SH-SY5Y (cell line): Measurements from ENCODE around the gene BICDL1.
A peak's percentile ranks its signal among the peaks of the same experiment; 100 is the strongest.

Experiments used
- GATA2 ChIP-seq: IDR thresholded peaks from 2 replicates; pipeline ENCODE4 v1.6.1; 2011; ENCODE audit warnings: mild to moderate bottlenecking, low read depth, low read length
- GATA3 ChIP-seq: IDR thresholded peaks from 2 replicates; pipeline ENCODE4 v1.6.1; 2011; ENCODE audit warnings: low read depth, mild to moderate bottlenecking, low read length, moderate library complexity

Gene BICDL1

DNA sequence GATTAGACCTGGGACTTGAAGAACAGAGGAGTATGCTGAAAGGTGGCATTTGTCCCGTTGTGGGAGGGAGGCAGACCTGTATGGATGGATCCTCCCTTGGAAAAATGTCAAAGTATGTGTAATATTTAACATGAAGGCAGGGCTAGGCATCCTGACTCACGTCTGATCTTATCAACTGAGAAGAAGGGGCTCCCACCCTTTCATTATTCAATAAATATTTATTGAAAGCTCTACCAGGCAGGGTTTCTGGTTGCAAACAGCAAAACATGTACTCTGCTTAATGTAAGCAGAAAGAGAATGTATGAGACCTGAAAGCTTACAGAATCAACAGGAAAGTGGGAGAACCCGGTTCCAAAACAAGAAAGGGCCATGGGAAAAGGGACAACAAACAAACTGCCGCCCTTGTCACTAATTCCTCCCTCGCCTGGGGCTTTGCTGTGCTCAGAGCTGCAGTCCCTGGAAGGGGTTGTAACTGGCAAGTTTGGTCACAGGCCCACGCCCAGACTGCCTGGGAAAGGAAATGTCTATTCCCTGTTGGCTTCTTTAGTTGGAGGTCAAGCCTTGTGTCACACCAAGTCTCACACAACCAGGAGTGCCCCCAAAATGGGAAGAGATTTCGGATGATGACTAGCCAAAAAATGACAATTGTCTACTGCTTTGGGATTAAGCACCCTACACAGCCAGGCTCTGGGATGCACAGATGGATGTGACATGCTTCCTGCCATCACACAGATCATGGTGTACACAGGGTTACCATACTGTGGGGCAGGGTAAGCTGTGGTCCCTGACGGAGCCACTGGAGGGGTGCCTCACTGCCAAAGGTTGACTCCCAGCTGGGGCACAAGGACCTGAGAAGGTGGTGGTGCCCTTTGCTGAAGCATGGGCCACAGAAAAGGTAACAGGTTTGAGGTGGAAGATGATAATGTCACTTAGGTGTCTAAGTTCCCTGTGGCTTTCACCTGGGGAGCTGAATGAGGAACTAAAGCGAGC is 90.7 kb downstream of the BICDL1 start:
- TF ChIP-seq GATA2 = no peak
- no peak for TF ChIP-seq GATA3

DNA sequence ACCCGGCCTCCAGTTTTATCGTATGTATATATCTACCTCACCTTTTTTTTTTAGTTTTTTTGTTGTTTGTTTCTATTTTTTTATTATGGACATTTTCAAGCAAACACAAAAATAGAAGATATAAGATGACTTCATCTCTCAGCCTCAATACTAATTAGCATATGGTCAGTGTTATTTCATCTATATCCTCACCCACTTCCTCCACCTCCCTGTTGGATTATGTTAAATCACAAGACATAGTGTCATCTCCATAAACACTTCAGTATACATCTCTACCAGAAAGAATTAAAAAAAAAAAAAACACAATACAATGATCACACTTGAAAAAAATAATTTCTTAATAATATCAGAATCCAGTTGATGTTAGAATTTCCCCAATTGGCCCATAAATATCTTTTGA is 92.6 kb downstream of the BICDL1 start:
- TF ChIP-seq GATA2 (no peak), GATA3 (no peak)

DNA sequence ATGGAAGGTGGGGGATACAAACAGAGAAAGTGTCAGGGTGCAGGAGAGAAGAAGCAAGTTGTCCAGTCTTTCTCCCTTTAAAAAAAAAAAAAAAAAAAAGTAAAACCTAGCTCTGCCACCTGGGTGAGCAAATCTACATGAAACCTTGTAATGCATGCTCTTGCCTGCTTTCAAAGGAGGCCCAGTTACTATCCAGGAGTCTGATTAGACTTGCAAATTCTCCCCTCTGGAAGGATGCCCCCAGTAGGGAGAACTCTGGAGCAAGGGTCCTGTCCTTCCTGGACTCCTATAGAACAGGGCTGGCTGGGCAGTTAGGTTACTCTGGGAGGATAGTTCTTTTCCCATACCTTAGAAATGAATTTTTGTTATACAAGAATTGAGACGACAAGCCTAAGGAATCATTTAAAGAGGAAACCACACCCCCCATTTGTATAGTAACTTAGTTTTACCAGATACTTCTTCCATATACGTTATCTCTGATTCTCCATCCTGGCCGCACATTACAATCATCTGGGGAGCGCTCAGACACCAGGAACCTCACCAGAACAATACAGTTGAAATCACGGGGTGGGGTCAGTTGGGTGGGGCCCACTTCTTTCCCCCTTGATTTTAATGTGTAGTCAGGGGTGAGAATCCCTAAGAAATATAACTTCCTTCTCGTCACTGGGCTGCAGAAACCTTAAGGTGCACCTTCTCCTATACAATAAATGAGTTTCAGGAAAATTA is 97.0 kb downstream of the BICDL1 start:
- no peak for TF ChIP-seq GATA3
- TF ChIP-seq GATA2 = no peak

DNA sequence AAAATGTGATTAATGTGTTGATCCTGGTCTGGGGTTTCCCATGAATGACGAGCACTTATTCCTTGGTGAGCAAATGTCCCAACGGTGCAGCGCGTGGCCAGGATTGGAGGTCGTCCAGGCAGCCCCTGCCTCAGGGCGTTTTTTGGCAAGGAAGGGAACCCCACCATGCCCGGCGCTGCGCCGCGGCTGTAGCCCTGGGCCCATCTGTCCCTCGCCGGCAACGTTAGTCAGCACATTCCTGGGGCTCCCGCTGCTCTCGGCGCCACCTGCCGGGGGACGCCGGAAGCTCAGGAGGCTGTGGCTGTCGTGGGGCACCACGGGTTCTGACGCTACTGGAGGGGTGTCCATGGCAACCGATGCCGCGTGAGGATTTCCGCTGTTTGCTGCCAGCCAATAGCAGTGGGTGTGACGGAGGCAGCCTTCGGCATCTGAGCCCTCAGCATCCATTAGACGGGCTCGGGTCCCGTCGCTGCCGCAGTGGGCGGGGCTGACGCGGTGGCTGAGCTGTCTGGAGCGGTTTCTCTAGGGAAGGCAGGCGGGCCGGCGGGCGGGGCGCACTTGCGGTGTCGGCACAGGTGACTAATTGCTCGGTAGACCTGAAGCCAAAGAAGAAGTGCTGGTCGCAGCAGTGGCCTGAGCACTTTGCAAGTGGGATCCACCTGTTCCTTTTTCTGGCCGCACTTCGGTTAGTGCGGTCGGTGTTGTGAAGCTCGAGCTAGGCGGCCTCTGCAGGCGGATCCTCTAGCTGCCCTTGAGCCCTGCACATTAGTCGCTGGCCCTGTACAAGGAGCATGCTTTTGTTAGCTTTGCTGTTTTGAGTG is 98.0 kb downstream of the BICDL1 start:
- TF ChIP-seq GATA2 (no peak), GATA3 (no peak)

GRCh38 chr12:120089105-120089504 is 100.1 kb downstream of the BICDL1 start:
- TF ChIP-seq GATA2 = no peak
- TF ChIP-seq GATA3 = no peak

- TF ChIP-seq GATA2 (no peak), GATA3 (no peak)
These were observed 100.8 kb downstream of the BICDL1 start for GRCh38 chr12:120089796-120090195.

GRCh38 chr12:120090206-120090605 is 101.2 kb downstream of the BICDL1 start:
- no peak for TF ChIP-seq GATA3
- TF ChIP-seq GATA2 = no peak

- TF ChIP-seq GATA3 (no peak), GATA2 (no peak)
These were observed 101.7 kb downstream of the BICDL1 start for GRCh38 chr12:120090626-120091295.

DNA sequence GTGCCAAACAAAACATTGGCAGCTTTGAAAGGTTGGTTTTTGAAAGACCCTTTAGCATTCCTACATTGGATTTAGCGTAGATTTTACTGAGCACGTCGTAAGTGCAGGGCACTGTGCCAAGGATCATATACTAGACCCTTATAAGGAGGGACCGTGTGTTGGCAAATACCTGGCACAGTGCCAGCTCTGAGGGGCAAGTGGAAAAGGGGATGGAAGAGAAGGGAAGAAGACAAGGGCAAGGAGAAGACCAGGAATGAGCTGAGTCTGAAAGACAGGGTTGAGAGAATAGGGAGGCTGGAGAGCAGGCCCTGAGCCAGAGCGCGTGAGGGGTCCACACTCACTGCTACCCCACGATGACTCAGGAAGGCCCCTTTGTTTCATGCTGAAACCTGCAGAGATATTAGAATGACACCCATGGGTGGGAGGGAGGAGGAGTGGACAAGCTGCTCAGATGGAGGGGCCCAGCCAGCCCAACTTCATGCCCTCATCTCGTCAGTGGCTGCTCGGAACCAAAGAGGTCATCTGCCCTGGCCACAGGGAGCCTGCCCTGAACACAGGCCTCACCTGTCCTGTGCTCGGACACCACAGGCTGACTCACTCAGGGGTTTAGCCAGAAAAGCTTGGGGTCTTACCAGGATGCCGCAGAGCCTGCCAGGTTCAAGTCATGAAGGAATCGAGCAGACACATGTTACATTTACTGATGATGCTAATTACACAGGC is 102.5 kb downstream of the BICDL1 start:
- no peak for TF ChIP-seq GATA3
- TF ChIP-seq GATA2 = no peak

DNA sequence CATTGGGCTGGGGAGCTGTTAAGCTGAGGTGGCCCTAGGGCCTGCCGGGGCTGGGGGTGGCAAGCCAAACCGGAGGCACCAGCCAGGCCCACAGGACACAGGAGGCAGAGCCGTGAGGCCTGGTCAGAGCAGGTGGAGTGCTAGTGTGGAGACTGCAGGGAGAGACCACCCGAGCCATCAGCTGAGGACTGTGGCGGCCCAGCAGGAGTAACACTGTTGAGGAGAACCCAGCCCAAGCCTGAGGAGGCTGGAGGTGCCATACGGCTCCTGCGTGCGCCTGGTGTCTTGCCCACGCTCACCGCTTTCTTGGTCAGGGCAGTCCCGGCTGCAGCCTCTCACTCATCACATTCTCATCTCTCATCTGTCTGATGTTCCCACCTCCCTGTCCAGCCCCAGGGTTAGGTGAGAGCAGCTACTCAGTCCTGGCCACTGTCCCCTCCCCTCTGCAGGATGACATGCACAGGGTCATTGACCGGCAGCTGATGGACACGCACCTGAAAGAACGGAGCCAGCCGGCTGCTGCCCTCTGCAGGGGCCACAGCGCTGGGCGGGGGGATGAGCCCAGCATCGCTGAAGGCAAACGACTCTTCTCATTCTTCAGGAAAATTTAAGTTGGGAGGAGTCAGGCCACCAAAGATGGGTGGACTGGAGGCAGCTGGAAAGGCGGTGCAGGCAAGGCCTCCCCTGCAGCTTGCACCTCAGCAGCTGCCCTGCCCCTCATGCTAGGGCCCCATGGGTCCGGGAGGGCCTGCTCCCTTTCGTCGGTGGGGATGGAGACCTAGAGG is 103.7 kb downstream of the BICDL1 start:
- TF ChIP-seq GATA3 (no peak), GATA2 (no peak)

DNA sequence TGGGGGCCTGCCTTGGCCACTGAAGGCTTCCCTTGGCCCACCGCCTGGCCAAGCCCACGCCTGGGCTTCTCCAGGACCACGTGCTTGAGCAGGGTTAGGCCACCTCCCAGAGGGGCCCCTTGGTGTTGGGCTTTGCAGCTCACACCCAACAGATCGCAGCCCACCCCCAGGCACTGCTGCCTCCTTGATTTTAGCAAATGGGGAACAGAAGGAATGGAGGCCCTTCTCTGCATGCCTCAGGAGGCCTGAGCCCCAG is 104.2 kb downstream of the BICDL1 start:
- TF ChIP-seq GATA3 = no peak
- no peak for TF ChIP-seq GATA2

GRCh38 chr12:120093592-120094355 is 104.7 kb downstream of the BICDL1 start:
- TF ChIP-seq GATA2 (peak; percentile 97), GATA3 (no peak)

- TF ChIP-seq GATA3 = no peak
- TF ChIP-seq GATA2 = no peak
These were observed 105.4 kb downstream of the BICDL1 start for GRCh38 chr12:120094485-120094884.
